H1 (cell line): Measurements from ENCODE around the gene ADCY9. TPM values are rescaled to one million over a fixed set of nuclear protein-coding genes. Genes with fewer than 3 reads are reported as not detected.

Experiments
- CTCF ChIA-PET: fragments of 300-600 bp; sonication (Branson Sonifier 250); formaldehyde crosslinking; loops from one replicate; lab custom pipeline; 2021; ENCODE audit not compliant: partially characterized antibody; lab: Charles Lee
- POLR2A ChIA-PET: fragments of 300-600 bp; sonication (Branson Sonifier 250); formaldehyde crosslinking; loops from one replicate; lab custom pipeline; 2021; ENCODE audit warnings: inconsistent platforms; ENCODE audit not compliant: partially characterized antibody; lab: Charles Lee
- DNase-seq, 2 experiments: peaks; one replicate each; pipeline versions ENCODE4 v3.0.0 to v3.0.0-alpha.2; 2010 to 2022; ENCODE audit warnings: low spot score in 2 of 2, low read depth in 1 of 2, mixed read lengths in 1 of 2
- FAIRE-seq: peaks from 2 replicates; lab custom pipeline; 2011; peaks lifted over from hg19 to GRCh38; lab: Jason Lieb, UNC
- H2AFZ ChIP-seq: 2 replicates; pipeline ENCODE4 v1.8.1; 2012; ENCODE audit warnings: low read length, inconsistent platforms
- H2AK5ac ChIP-seq: 2 replicates; pipeline ENCODE4 v1.6.1; 2013; ENCODE audit warnings: low read depth, low read length
- H2BK120ac ChIP-seq: replicated peaks from 2 replicates; pipeline ENCODE3; 2013; ENCODE audit warnings: low read depth, low read length, inconsistent platforms
- H2BK12ac ChIP-seq: 2 replicates; pipeline ENCODE4 v1.6.1; 2013; ENCODE audit warnings: low read depth, low read length
- H2BK15ac ChIP-seq: 2 replicates; pipeline ENCODE4 v1.6.1; 2013; ENCODE audit warnings: low read length
- H2BK20ac ChIP-seq: 2 replicates; pipeline ENCODE4 v1.6.1; 2013; ENCODE audit warnings: low read length
- H2BK5ac ChIP-seq: 2 replicates; pipeline ENCODE4 v1.6.1; 2013; ENCODE audit warnings: low read depth, low read length
- H3K14ac ChIP-seq: 2 replicates; pipeline ENCODE4 v1.6.1; 2013; ENCODE audit warnings: inconsistent platforms; ENCODE audit not compliant: insufficient read length
- H3K18ac ChIP-seq: 2 replicates; pipeline ENCODE4 v1.6.1; 2013; ENCODE audit warnings: low read length; ENCODE audit errors: extremely low read depth
- H3K23ac ChIP-seq: 2 replicates; pipeline ENCODE4 v1.6.1; 2013; ENCODE audit warnings: inconsistent platforms; ENCODE audit not compliant: insufficient read length
- H3K23me2 ChIP-seq: 2 replicates; pipeline ENCODE4 v1.6.1; 2013; ENCODE audit warnings: low read depth, low read length
- H3K27ac ChIP-seq: 2 replicates; pipeline ENCODE4 v1.6.1; 2011; ENCODE audit warnings: low read depth, low read length, inconsistent platforms
- H3K27me3 ChIP-seq, 4 experiments: replicated peaks in 1 of 4; 1 replicate in 1 of 4; 2 replicates in 3 of 4; pipeline versions ENCODE4 v1.6.1 to v1.8.1; 2011 to 2013; ENCODE audit warnings: low read length in 3 of 4, mild to moderate bottlenecking in 3 of 4, inconsistent platforms in 2 of 4, mixed read lengths in 2 of 4, moderate library complexity in 1 of 4; ENCODE audit not compliant: control insufficient read depth in 3 of 4, insufficient read depth in 3 of 4; ENCODE audit errors: extremely low read depth in 1 of 4
- H3K36me3 ChIP-seq, 4 experiments: 2 replicates each; pipeline versions ENCODE4 v1.6.1 to v1.8.1; 2011 to 2013; ENCODE audit warnings: mild to moderate bottlenecking in 4 of 4, low read length in 3 of 4, moderate library complexity in 2 of 4, control low read depth in 1 of 4, inconsistent platforms in 1 of 4; ENCODE audit not compliant: insufficient read depth in 4 of 4, control insufficient read depth in 2 of 4
- H3K4ac ChIP-seq: replicated peaks from 2 replicates; pipeline ENCODE3; 2013; ENCODE audit warnings: low read length, low read depth, mixed read lengths, inconsistent platforms; ENCODE audit not compliant: insufficient read length
- H3K4me1 ChIP-seq, 4 experiments: replicated peaks in 1 of 4; 1 replicate in 1 of 4; 2 replicates in 3 of 4; pipeline versions ENCODE4 v1.6.1 to v1.8.1; 2011 to 2013; ENCODE audit warnings: low read length in 3 of 4, inconsistent platforms in 2 of 4, mixed read lengths in 1 of 4; ENCODE audit not compliant: insufficient read depth in 4 of 4, control insufficient read depth in 3 of 4
- H3K4me2 ChIP-seq, 2 experiments: 2 replicates each; pipeline versions ENCODE4 v1.6.1 to v1.8.1; 2011 to 2013; ENCODE audit warnings: low read depth in 2 of 2, low read length in 2 of 2, control low read depth in 1 of 2, inconsistent platforms in 1 of 2, mild to moderate bottlenecking in 1 of 2; ENCODE audit not compliant: insufficient read depth in 1 of 2
- H3K4me3 ChIP-seq, 4 experiments: fragments of 200-600, 300-600 bp in 1 of 4; sonication (generic), shearing (Covaris generic), sonication (Bioruptor Twin) in 1 of 4; 2 replicates each; pipeline versions ENCODE4 v1.5.1 to v1.8.1; 2011 to 2016; ENCODE audit warnings: low read length in 4 of 4, low read depth in 3 of 4, control low read depth in 2 of 4, inconsistent platforms in 2 of 4, mild to moderate bottlenecking in 2 of 4, mixed read lengths in 1 of 4, moderate library complexity in 1 of 4; ENCODE audit not compliant: insufficient read depth in 2 of 4; ENCODE audit errors: extremely low read depth in 1 of 4
- H3K56ac ChIP-seq: replicated peaks from 2 replicates; pipeline ENCODE3; 2013; ENCODE audit warnings: low read depth, mild to moderate bottlenecking, mixed read lengths, low read length, inconsistent platforms; ENCODE audit not compliant: insufficient read length
- H3K79me1 ChIP-seq: 2 replicates; pipeline ENCODE4 v1.6.1; 2013; ENCODE audit warnings: low read depth, low read length, control low read depth
- H3K79me2 ChIP-seq, 2 experiments: 2 replicates each; pipeline versions ENCODE4 v1.6.1 to v1.8.1; 2012 to 2013; ENCODE audit warnings: low read length in 2 of 2, mild to moderate bottlenecking in 2 of 2, inconsistent platforms in 1 of 2; ENCODE audit not compliant: insufficient read depth in 2 of 2, control insufficient read depth in 1 of 2
- H3K9ac ChIP-seq, 4 experiments: replicated peaks in 1 of 4; 1 replicate in 1 of 4; 2 replicates in 3 of 4; pipeline versions ENCODE4 v1.6.1 to v1.8.1; 2011 to 2013; ENCODE audit warnings: low read depth in 3 of 4, low read length in 3 of 4, control low read depth in 2 of 4, mild to moderate bottlenecking in 2 of 4, moderate library complexity in 2 of 4, inconsistent platforms in 1 of 4; ENCODE audit errors: extremely low read depth in 1 of 4
- H3K9me3 ChIP-seq, 2 experiments: 2 replicates each; pipeline versions ENCODE4 v1.6.1 to v1.8.1; 2012 to 2013; ENCODE audit warnings: mild to moderate bottlenecking in 2 of 2, moderate library complexity in 2 of 2, control low read depth in 1 of 2, inconsistent platforms in 1 of 2, low read depth in 1 of 2, low read length in 1 of 2, mixed read lengths in 1 of 2; ENCODE audit not compliant: insufficient read depth in 2 of 2
- H4K20me1 ChIP-seq, 2 experiments: replicated peaks in 1 of 2; 2 replicates each; pipeline versions ENCODE3 to v1.8.1; 2011 to 2013; ENCODE audit warnings: inconsistent platforms in 2 of 2, low read length in 2 of 2, mild to moderate bottlenecking in 1 of 2; ENCODE audit not compliant: insufficient read depth in 2 of 2, control insufficient read depth in 1 of 2
- H4K5ac ChIP-seq: 2 replicates; pipeline ENCODE4 v1.6.1; 2013; ENCODE audit warnings: low read length, low read depth, mixed read lengths, inconsistent platforms; ENCODE audit not compliant: insufficient read length
- H4K8ac ChIP-seq: 2 replicates; pipeline ENCODE4 v1.8.0; 2013; ENCODE audit warnings: mild to moderate bottlenecking, moderate library complexity, low read length, inconsistent platforms; ENCODE audit not compliant: insufficient read depth; ENCODE audit errors: extremely low read depth
- H4K91ac ChIP-seq: replicated peaks from 2 replicates; pipeline ENCODE3; 2013; ENCODE audit warnings: low read length, mixed read lengths, inconsistent platforms; ENCODE audit not compliant: insufficient read length
- CTCF ChIP-seq, 3 experiments: IDR thresholded peaks; 1 replicate in 2 of 3; 2 replicates in 1 of 3; pipeline versions ENCODE4 v1.5.1 to v1.6.1; 2011; ENCODE audit warnings: low read length in 3 of 3, mild to moderate bottlenecking in 3 of 3, inconsistent platforms in 2 of 3, low read depth in 1 of 3, moderate library complexity in 1 of 3; ENCODE audit not compliant: insufficient read depth in 1 of 3; ENCODE audit errors: control extremely low read depth in 1 of 3
- WGBS, 2 experiments: shearing (Covaris generic) in 1 of 2; methylation state at CpG; one replicate each; pipeline versions ENCODE4 v1.1.6 to v1.1.7; 2013 to 2015; ENCODE audit warnings: low lambda C conversion rate in 2 of 2, mixed read lengths in 2 of 2, inconsistent platforms in 1 of 2, low coverage in 1 of 2, missing lambda C conversion rate in 1 of 2; ENCODE audit not compliant: insufficient replicate concordance in 2 of 2, insufficient coverage in 1 of 2, insufficient read length in 1 of 2; ENCODE audit errors: extremely low coverage in 1 of 2, missing lambda C conversion rate in 1 of 2; 5-methylcytosine and 5-hydroxymethylcytosine counted together
- polyA plus RNA-seq, 7 experiments: library from polyadenylated mRNA; depleted of rRNA in 3 of 7; stranded (reverse) in 5 of 7; unstranded in 2 of 7; fragments of >200 nt in 5 of 7; fragments of 200-250 nt in 2 of 7; gene quantifications; 1 replicate in 5 of 7; 2 replicates in 1 of 7; 4 replicates in 1 of 7; pipeline versions ENCODE4 v1.2.1 to v1.2.3, GENCODE V29; 2011 to 2013; ENCODE audit warnings: missing spikeins in 2 of 7, mixed read lengths in 2 of 7
- total RNA-seq: library from RNA; stranded (reverse); fragmentation: NEBNext Ultra II Directional; extraction: Animal tissue kit (Norgen Biotek cat#: 25700); gene quantifications from 2 replicates; pipeline ENCODE4 v1.2.1, GENCODE V29; 2021

Gene ADCY9
- total and polyA plus RNA-seq, 2 of the 8 experiments (the other 6 are each of a cell fraction or from before 2014, with no cell fraction given), result 5.4 to 13.1 TPM

GRCh38 chr16:4136229-4136813, 20.1 kb upstream of the ADCY9 start:
- no peak overlapping the region for H3K14ac ChIP-seq
- no peaks in the 10 kb centered on the region for H3K36me3 ChIP-seq
- peak in 1 of 3 experiments; percentile 7; a peak in 1 of 4 replicates for TF ChIP-seq CTCF (IDR thresholded peaks at IDR 0.05; ENCODE audit: control extremely low read depth in 1 of 3, insufficient read depth in 1 of 3, low read depth in 1 of 3, low read length in 3 of 3)

More at GRCh38 chr16:4136229-4136813, 20.1 kb upstream of the ADCY9 start:
- 0 out of 4 replicates have a peak, but pooled peaks cover 0 to 4% of the 10 kb centered on the region in 2 experiments for H3K9me3 ChIP-seq
- peaks cover 0 to 10% (median 6%) of the 10 kb centered on the region in 4 experiments; a peak in 5 of 7 replicates for H3K4me1 ChIP-seq
- ChIA-PET POLR2A (no interaction called here), CTCF (interaction anchor here (1.0 to 2.0 kb wide), 2 partner anchors 10 to 21 kb away, joined by 3 to 6 read pairs; no protein-coding TSS in a partner anchor)
- no peak overlapping the region for H3K9ac ChIP-seq
- H3K27me3 ChIP-seq, result peaks cover 0 to 11% (median 5%) of the 10 kb centered on the region in 4 experiments; a peak in 4 of 7 replicates
- H4K20me1 ChIP-seq, result peaks cover 0 to 6% of the 10 kb centered on the region in 2 experiments
- H3K4me3 ChIP-seq, result no peak overlapping the region
- H2BK5ac ChIP-seq, result no peak overlapping the region
- H2BK12ac ChIP-seq, result 0 out of 2 replicates have a peak overlapping the region, but pooled peaks have one; percentile 39
- H2BK20ac ChIP-seq, result no peak overlapping the region
- no peaks in the 10 kb centered on the region for H3K79me1 ChIP-seq
- no peak overlapping the region for H4K5ac ChIP-seq
- no peak overlapping the region for H2AK5ac ChIP-seq
- no peak overlapping the region for H2BK120ac ChIP-seq
- DNase-seq (no peak), FAIRE-seq (no peak)
- H3K23ac ChIP-seq, result no peak overlapping the region
- no peak overlapping the region; the same call in 1 of the 2 replicates for H4K8ac ChIP-seq
- no peak overlapping the region for H3K56ac ChIP-seq
- 82% methylated on average over 9 of the region's 9 CpGs; no CpG with 5 or more reads in 1 of the 2 experiments for WGBS, 2 experiments
- H3K23me2 ChIP-seq, result peaks cover 3% of the 10 kb centered on the region; the same call in 1 of the 2 replicates
- H2AFZ ChIP-seq, result no peak overlapping the region
- no peak overlapping the region for H3K4ac ChIP-seq
- no peak overlapping the region; the same call in 1 of the 2 replicates for H3K18ac ChIP-seq
- no peaks in the 10 kb centered on the region for H3K79me2 ChIP-seq
- H3K4me2 ChIP-seq, result no peak overlapping the region
- no peak overlapping the region for H3K27ac ChIP-seq
- no peak overlapping the region for H2BK15ac ChIP-seq
- H4K91ac ChIP-seq, result no peak overlapping the region
